PC-9 (cell line): ENCODE data around the gene OR10X1. TPM values are rescaled to one million over a fixed set of nuclear protein-coding genes. Genes with fewer than 3 reads are reported as not detected.

Source experiments
- BruUV-seq: library from RNA; stranded (reverse); fragments of 400-500 nt; replicated peaks from 2 replicates; lab custom pipeline; 2021; lab: Mats Ljungman, UMichigan
- CTCF ChIA-PET: fragments of 300-600 bp; sonication (Branson Sonifier 250); formaldehyde crosslinking; loops from one replicate; lab custom pipeline; 2022; ENCODE audit warnings: antibody characterized with exemption; lab: Charles Lee
- POLR2A ChIA-PET: fragments of 300-600 bp; sonication (Branson Sonifier 250); formaldehyde crosslinking; loops from one replicate; lab custom pipeline; 2022; ENCODE audit warnings: antibody characterized with exemption; ENCODE audit not compliant: unreplicated experiment; lab: Charles Lee
- DNase-seq, 2 experiments: peaks; one replicate each; pipeline versions ENCODE4 v3.0.0 to v3.0.0-alpha.2; 2015 to 2022; ENCODE audit warnings: mixed read lengths in 1 of 2
- H2AFZ ChIP-seq: fragments of 200-600 bp; sonication (generic); 2 replicates; pipeline ENCODE4 v1.8.1; 2017; ENCODE audit warnings: antibody characterized with exemption
- H3F3A ChIP-seq: fragments of 200-600 bp; sonication (generic); 2 replicates; pipeline ENCODE4 v1.8.1; 2017; ENCODE audit warnings: antibody characterized with exemption, mild to moderate bottlenecking, low read depth; ENCODE audit not compliant: insufficient read depth
- H3K27ac ChIP-seq: fragments of 200-600 bp; sonication (generic); 2 replicates; pipeline ENCODE4 v1.6.1; 2016; ENCODE audit warnings: mixed run types
- H3K27me3 ChIP-seq: fragments of 200-600 bp; sonication (generic); 2 replicates; pipeline ENCODE4 v1.6.1; 2016; ENCODE audit warnings: low read depth, mixed run types; ENCODE audit not compliant: insufficient read depth
- H3K36me3 ChIP-seq: fragments of 200-600 bp; sonication (generic); 2 replicates; pipeline ENCODE4 v1.6.1; 2016; ENCODE audit warnings: low read depth, mixed run types
- H3K4me1 ChIP-seq: fragments of 200-600 bp; sonication (generic); replicated peaks from 2 replicates; pipeline ENCODE4 v1.6.1; 2016; ENCODE audit warnings: mixed run types; ENCODE audit not compliant: insufficient read depth
- H3K4me2 ChIP-seq: fragments of 200-600 bp; sonication (generic); 2 replicates; pipeline ENCODE4 v1.6.1; 2017; ENCODE audit warnings: mixed run types
- H3K4me3 ChIP-seq: fragments of 200-600 bp; sonication (generic); 2 replicates; pipeline ENCODE4 v1.6.1; 2016; ENCODE audit warnings: mixed run types
- H3K79me2 ChIP-seq: fragments of 200-600 bp; sonication (generic); 2 replicates; pipeline ENCODE4 v1.6.1; 2017; ENCODE audit warnings: low read depth, mixed run types
- H3K9me2 ChIP-seq: fragments of 200-600 bp; sonication (generic); 2 replicates; pipeline ENCODE4 v1.8.1; 2017; ENCODE audit warnings: mild to moderate bottlenecking; ENCODE audit not compliant: insufficient read depth
- H3K9me3 ChIP-seq: fragments of 200-600 bp; sonication (generic); 2 replicates; pipeline ENCODE4 v1.8.1; 2016; ENCODE audit warnings: low read depth; ENCODE audit not compliant: insufficient read depth
- H4K20me1 ChIP-seq: fragments of 200-600 bp; sonication (generic); 2 replicates; pipeline ENCODE4 v1.8.1; 2017; ENCODE audit not compliant: insufficient read depth
- CTCF ChIP-seq: fragments of 200-600 bp; sonication (generic); conservative IDR thresholded peaks from 2 replicates; pipeline ENCODE4 v1.6.1; 2017; ENCODE audit warnings: mixed run types, antibody characterized with exemption, mild to moderate bottlenecking, moderate library complexity
- EZH2 ChIP-seq: fragments of 200-600 bp; sonication (generic); IDR thresholded peaks from 2 replicates; pipeline ENCODE4 v1.8.0; 2017; ENCODE audit warnings: antibody characterized with exemption, low read depth
- intact Hi-C: fragments of 100-400 bp; cut with micrococcal nuclease; formaldehyde crosslinking; loops from one replicate; pipeline ENCODE4 v1.10.0; 2022; ENCODE audit not compliant: unreplicated experiment
- total RNA-seq: library from RNA; stranded (reverse); gene quantifications from 2 replicates; pipeline ENCODE4 v1.2.3, GENCODE V29; 2021

Gene OR10X1
- total RNA-seq, 1 experiment from 2014 or later = not detected

DNA sequence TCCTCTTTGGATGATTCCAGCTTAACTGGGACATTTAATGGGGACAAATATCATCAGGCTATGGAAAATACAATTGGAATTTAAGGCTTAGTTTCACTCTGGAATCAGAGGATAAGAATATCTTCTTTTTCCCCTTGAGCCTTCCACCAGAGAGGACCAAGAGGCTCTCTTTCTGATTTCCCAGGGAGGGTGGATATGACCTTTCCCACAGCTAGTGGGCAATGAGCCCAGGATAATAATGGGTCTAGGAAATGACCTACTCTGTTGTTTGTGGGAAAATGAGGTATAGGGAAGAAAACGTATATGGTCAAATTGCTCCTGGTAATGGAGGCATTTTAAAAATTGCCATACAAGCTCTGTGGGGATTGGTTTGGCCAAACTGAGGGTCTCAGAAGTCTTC is 27.4 kb downstream of the OR10X1 start:
- H3F3A ChIP-seq = no peaks in the 10 kb centered on the region
- no peaks in the 10 kb centered on the region for H3K36me3 ChIP-seq
- no peaks in the 10 kb centered on the region for H3K9me2 ChIP-seq
- no peak overlapping the region for H3K4me3 ChIP-seq
- POLR2A ChIA-PET = no interaction called here
- no peaks in the 10 kb centered on the region for H3K4me1 ChIP-seq
- no peaks in the 10 kb centered on the region for H3K79me2 ChIP-seq
- DNase-seq = no peak
- no peak for TF ChIP-seq EZH2
- TF ChIP-seq CTCF = no peak
- H3K9me3 ChIP-seq = no peaks in the 10 kb centered on the region
- no TSS peak for BruUV-seq
- no peaks in the 10 kb centered on the region for H4K20me1 ChIP-seq
- H3K27ac ChIP-seq = no peak overlapping the region
- no peaks in the 10 kb centered on the region for H3K27me3 ChIP-seq
- CTCF ChIA-PET = no interaction called here
- H2AFZ ChIP-seq = no peak overlapping the region
- intact Hi-C loops = no loop called here
- no peak overlapping the region for H3K4me2 ChIP-seq

DNA sequence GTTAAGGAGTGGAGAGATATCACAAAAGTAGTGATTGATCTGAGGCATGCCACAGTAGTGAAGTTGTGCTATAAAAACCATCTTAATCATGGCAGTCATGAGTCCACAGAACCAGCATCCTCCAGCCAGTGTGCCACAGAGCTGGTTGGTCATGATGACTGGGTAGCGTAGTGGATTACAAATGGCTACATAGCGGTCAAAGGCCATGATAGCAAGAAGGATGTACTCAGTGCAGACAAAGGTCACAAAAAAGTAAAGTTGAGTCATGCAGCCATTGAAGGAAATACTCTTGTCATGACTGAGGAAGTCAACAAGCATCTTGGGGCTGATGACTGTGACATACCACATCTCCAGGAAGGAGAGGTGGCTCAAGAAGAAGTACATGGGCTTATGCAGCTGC is 32.2 kb downstream of the OR10X1 start:
- no peaks in the 10 kb centered on the region for H3F3A ChIP-seq
- H3K79me2 ChIP-seq = no peaks in the 10 kb centered on the region
- no peak overlapping the region for H2AFZ ChIP-seq
- no peaks in the 10 kb centered on the region for H3K36me3 ChIP-seq
- H3K4me2 ChIP-seq = no peak overlapping the region
- BruUV-seq = no TSS peak
- no peaks in the 10 kb centered on the region for H3K9me3 ChIP-seq
- no peak overlapping the region for H3K27ac ChIP-seq
- ChIA-PET CTCF (no interaction called here), POLR2A (no interaction called here)
- no peaks in the 10 kb centered on the region for H3K9me2 ChIP-seq
- H3K4me1 ChIP-seq = no peaks in the 10 kb centered on the region
- intact Hi-C loops = no loop called here
- no peak for DNase-seq
- no peaks in the 10 kb centered on the region for H3K27me3 ChIP-seq
- H3K4me3 ChIP-seq = no peak overlapping the region
- H4K20me1 ChIP-seq = no peaks in the 10 kb centered on the region
- TF ChIP-seq EZH2 = no peak
- TF ChIP-seq CTCF = no peak

GRCh38 chr1:158537609-158538008 is 42.1 kb downstream of the OR10X1 start:
- CTCF ChIA-PET = no interaction called here
- TF ChIP-seq CTCF = no peak
- no peak for TF ChIP-seq EZH2
- no peaks in the 10 kb centered on the region for H3K36me3 ChIP-seq
- no peaks in the 10 kb centered on the region for H3K9me2 ChIP-seq
- peak overlapping the region; percentile 45; the same call in 1 of the 2 replicates for H3K4me2 ChIP-seq
- no peaks in the 10 kb centered on the region for H4K20me1 ChIP-seq
- no peak overlapping the region for H3K27ac ChIP-seq
- H3K27me3 ChIP-seq = no peaks in the 10 kb centered on the region; the same call in 1 of the 2 replicates
- no peak overlapping the region for H2AFZ ChIP-seq
- no peaks in the 10 kb centered on the region for H3F3A ChIP-seq
- no TSS peak for BruUV-seq
- no peak overlapping the region for H3K4me3 ChIP-seq
- no peaks in the 10 kb centered on the region for H3K9me3 ChIP-seq
- no peak for DNase-seq
- no peaks in the 10 kb centered on the region for H3K4me1 ChIP-seq
- no peaks in the 10 kb centered on the region for H3K79me2 ChIP-seq
- intact Hi-C loops = no loop called here
- POLR2A ChIA-PET = no interaction called here
